Nephron (organoid): ENCODE results near the gene FBLN2.

ENCODE experiments used
- H3K27ac Mint-ChIP-seq, 3 experiments: 2 replicates each; pipeline ENCODE4 v1.8.0; 2020; ENCODE audit warnings: mixed read lengths in 3 of 3, mild to moderate bottlenecking in 2 of 3, moderate library complexity in 1 of 3
- H3K27me3 Mint-ChIP-seq: 2 replicates; pipeline ENCODE4 v1.8.0; 2021; ENCODE audit warnings: low read depth, mild to moderate bottlenecking, moderate library complexity, mixed read lengths
- H3K36me3 Mint-ChIP-seq: 2 replicates; pipeline ENCODE4 v1.8.0; 2020; ENCODE audit warnings: low read depth, mixed read lengths
- H3K4me1 Mint-ChIP-seq: 2 replicates; pipeline ENCODE4 v1.8.0; 2020; ENCODE audit warnings: mixed read lengths
- H3K4me3 Mint-ChIP-seq, 3 experiments: 2 replicates each; pipeline ENCODE4 v1.8.0; 2020; ENCODE audit warnings: mild to moderate bottlenecking in 3 of 3, mixed read lengths in 3 of 3, moderate library complexity in 2 of 3
- H3K9me3 Mint-ChIP-seq: 2 replicates; pipeline ENCODE4 v1.8.0; 2020; ENCODE audit warnings: mixed read lengths
- TF ChIP-seq, protein P1 (sequence below), 3 experiments: fragments of 200-600 bp; sonication (generic); IDR thresholded peaks; one replicate each; pipeline ENCODE4 v1.5.0; 2021; ENCODE audit warnings: antibody characterized with exemption in 3 of 3; ENCODE audit not compliant: unreplicated experiment in 3 of 3

The FBLN2 gene

DNA sequence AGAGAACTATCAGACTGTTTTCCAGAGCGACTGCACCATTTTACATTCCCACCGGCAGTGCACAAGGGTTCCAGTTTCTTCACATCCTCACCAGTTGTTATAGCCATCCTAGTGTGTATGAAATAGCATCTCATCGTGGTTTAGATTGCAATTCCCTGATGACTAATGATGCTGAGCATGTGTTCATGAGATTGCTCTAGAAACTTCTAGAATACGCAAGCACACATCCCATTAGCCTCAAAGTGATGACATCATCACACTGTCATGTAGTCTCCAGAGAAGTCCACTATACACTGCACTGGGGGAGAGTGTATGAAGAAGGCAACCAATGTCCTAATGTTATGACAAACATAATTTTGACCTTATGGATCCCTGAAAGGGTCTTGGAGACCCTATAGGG lies 30.1 kb downstream of the FBLN2 start:
- no peak overlapping the region for H3K4me3 Mint-ChIP-seq
- H3K9me3 Mint-ChIP-seq, result no peaks in the 10 kb centered on the region
- TF ChIP-seq, protein P1, sequence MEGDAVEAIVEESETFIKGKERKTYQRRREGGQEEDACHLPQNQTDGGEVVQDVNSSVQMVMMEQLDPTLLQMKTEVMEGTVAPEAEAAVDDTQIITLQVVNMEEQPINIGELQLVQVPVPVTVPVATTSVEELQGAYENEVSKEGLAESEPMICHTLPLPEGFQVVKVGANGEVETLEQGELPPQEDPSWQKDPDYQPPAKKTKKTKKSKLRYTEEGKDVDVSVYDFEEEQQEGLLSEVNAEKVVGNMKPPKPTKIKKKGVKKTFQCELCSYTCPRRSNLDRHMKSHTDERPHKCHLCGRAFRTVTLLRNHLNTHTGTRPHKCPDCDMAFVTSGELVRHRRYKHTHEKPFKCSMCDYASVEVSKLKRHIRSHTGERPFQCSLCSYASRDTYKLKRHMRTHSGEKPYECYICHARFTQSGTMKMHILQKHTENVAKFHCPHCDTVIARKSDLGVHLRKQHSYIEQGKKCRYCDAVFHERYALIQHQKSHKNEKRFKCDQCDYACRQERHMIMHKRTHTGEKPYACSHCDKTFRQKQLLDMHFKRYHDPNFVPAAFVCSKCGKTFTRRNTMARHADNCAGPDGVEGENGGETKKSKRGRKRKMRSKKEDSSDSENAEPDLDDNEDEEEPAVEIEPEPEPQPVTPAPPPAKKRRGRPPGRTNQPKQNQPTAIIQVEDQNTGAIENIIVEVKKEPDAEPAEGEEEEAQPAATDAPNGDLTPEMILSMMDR (IDR thresholded peaks at IDR 0.05; ENCODE audit: unreplicated experiment in 3 of 3), result no peak
- H3K4me1 Mint-ChIP-seq, result peaks cover 18% of the 10 kb centered on the region
- no peaks in the 10 kb centered on the region for H3K36me3 Mint-ChIP-seq
- H3K27ac Mint-ChIP-seq, result no peak overlapping the region
- H3K27me3 Mint-ChIP-seq, result peaks cover 17% of the 10 kb centered on the region

DNA sequence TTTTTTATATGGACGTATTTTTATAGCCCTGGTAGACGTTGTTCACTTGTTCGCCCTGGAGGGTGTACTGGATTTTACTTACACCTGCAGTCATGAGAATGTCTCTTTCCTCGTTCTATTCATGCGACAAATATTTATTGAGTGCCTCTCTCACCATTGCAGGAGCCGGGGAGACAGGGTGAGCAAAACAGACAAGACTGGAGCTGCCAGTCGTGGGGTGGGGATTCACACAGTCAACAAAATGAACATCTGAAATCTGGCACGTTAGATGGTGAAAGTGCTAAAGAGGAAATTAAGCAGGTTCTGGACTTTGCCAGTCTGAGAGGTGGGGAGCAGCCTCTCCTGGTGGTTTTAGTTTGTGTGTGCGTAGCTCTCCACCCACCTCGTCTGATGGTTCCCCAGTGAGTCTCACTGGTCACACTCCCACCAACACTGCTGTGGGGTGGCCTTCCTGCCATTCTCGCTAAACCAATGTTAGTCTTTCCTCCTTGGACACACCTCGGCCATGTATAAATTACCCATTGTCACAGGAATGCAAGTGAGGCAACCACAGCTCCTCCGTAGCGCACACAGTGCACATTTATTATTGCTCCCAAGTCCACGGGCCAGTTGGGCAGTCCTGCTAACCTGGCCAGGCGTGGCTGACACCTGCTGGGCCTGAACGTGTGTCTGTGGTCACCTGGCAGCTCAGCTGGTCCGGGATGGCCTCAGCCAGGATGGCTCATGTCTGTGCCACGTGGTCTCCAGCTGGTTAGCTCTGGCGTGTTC lies 31.5 kb downstream of the FBLN2 start:
- H3K27ac Mint-ChIP-seq, result no peak overlapping the region

DNA sequence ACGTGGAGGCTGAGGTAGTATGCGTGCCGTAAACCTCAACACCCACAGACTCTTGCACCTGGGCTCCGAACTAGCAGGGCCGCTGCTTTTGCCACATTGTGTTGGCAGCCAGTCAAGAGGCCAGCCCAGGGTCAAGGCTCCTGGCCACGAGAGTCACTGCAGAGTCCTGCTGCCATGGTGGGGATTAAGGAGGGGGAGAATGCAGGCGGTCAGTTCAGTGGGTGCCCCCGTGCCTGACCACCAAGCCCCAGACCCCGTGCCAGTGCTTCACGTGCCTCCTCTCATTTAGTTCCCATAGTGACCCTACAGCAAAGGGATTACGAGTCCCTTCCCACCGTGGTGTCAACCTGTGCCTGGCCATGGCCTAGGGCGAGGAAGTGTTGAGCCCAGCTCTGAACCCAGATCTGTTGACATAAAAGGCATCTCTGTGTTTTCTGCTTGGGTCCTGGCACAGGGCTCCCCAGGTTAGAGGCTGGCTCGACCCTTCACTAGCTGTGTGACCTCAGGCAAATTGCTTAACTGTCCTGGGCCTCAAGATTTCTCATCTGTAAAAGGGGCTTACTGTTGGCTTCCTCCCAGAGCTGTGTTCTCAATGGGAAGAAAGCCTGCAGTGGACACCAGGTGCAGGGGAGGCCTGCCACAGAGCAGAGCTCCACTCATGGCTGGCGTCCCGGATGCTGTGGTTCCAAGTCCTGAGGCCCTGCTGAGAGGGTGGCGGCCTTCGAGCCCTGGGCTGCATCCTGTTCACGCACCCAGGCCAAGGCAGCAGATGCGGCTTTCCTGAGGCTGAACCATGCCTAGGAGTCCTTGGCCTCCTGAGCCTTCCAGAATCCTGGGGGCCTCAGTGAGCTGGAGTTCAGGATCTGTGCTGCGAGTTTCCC lies 32.8 kb downstream of the FBLN2 start:
- no peaks in the 10 kb centered on the region for H3K4me1 Mint-ChIP-seq
- no peaks in the 10 kb centered on the region for H3K9me3 Mint-ChIP-seq
- H3K27me3 Mint-ChIP-seq, result peaks cover 13% of the 10 kb centered on the region
- H3K4me3 Mint-ChIP-seq, result no peak overlapping the region
- no peak overlapping the region for H3K27ac Mint-ChIP-seq
- TF ChIP-seq, protein P1 (IDR thresholded peaks at IDR 0.05; ENCODE audit: unreplicated experiment in 3 of 3), result no peak
- no peaks in the 10 kb centered on the region for H3K36me3 Mint-ChIP-seq

More for the DNA sequence above, 31.5 kb downstream of the FBLN2 start:
- TF ChIP-seq, protein P1 (IDR thresholded peaks at IDR 0.05; ENCODE audit: unreplicated experiment in 3 of 3), result no peak
- H3K36me3 Mint-ChIP-seq, result no peaks in the 10 kb centered on the region
- H3K9me3 Mint-ChIP-seq, result no peaks in the 10 kb centered on the region
- no peak overlapping the region for H3K4me3 Mint-ChIP-seq
- peaks cover 13% of the 10 kb centered on the region for H3K27me3 Mint-ChIP-seq
- H3K4me1 Mint-ChIP-seq, result peaks cover 5% of the 10 kb centered on the region

DNA sequence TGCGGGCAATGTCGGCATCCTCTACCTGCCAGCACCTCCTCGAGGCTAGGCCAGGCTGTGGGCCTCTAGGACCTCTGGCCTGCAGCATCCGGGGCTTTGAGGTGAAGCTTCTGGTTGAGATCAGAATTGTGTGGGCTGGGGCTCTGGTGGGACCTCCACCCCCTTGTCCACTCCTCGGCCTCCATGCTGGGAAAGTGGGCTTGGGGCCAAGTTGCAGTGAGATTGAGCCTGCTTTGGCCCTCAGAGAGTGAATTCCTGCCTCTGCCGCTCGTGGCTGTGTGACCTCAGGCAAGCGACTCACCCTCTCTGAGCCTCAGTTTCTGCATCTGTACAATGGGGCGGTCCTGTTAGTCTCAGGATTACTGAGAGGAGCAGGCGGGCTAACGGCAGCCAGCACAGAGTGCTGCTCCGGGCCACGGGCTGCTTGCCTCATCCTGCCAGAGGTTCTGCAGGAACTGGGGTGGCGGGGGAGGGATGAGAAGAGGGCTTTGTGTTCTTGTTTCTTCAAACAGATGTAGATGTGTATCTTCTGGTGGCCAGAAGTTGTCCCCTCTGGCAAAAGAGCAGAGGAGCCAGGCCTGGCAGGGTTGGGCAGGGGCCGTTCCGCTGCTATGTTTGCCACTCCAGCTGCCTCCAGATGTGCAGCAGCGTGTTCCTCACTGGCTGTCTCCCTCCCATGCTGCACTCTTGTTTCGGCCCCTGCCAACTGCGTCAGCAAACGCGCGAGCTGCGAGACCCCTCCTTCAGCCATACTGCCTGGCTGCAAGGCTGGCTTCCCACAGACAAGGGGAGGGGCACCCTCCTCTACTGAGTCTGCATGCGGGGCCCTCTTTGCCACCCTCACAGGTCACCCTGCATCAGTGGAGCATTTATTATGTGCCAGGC lies 33.7 kb downstream of the FBLN2 start:
- peaks cover 13% of the 10 kb centered on the region for H3K27me3 Mint-ChIP-seq
- H3K27ac Mint-ChIP-seq, result no peak overlapping the region
- H3K9me3 Mint-ChIP-seq, result no peaks in the 10 kb centered on the region
- H3K36me3 Mint-ChIP-seq, result no peaks in the 10 kb centered on the region
- TF ChIP-seq, protein P1 (IDR thresholded peaks at IDR 0.05; ENCODE audit: unreplicated experiment in 3 of 3), result no peak
- no peak overlapping the region for H3K4me3 Mint-ChIP-seq
- H3K4me1 Mint-ChIP-seq, result no peaks in the 10 kb centered on the region

DNA sequence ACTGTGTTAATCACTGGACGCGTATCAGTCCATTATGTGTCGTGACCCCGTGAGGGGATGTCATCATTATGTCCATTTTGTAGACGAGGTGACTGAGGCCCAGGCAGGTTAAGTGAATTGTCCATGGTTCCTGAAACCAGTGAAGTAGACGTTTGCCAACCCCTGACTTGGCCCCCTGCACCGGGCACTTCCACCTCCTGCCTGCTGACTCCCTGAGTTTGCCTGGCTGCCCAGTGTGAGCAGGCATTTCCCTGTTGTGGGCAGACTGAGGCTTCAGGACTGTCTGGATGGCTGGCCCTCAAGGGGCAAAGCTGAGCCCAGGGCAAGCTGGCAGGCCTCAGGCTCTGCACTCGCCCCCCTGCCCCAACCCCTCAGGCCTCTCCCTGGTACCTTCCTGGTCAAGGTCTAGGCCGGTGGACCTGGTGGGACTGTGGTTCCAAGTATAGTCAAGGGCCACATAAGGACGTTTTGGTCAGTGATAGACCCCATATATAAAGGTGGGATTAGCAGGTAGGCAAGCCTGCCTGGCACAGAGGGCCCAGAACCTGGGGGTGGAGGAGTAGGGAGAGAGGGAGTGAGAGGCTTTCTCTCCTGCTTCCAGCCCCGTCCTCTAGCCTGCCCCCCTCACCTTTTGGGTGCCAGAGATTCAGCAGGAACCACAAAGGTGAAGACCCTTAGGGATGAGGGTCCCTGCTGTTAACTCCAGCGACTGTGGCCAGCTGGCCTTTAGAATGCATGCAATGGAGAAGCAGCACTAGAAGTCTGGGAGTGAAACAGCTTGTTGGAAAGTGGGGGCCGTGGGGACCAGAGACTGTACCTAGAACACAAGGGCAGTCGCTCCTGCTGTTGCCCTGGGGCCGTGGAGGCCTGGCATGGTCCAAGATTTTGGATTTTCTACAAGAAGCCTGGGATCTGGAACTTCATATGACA lies 34.6 kb downstream of the FBLN2 start:
- no peak overlapping the region for H3K27ac Mint-ChIP-seq
- H3K36me3 Mint-ChIP-seq, result no peaks in the 10 kb centered on the region
- TF ChIP-seq, protein P1 (IDR thresholded peaks at IDR 0.05; ENCODE audit: unreplicated experiment in 3 of 3), result no peak
- H3K9me3 Mint-ChIP-seq, result no peaks in the 10 kb centered on the region
- H3K27me3 Mint-ChIP-seq, result peaks cover 8% of the 10 kb centered on the region
- H3K4me3 Mint-ChIP-seq, result no peak overlapping the region
- H3K4me1 Mint-ChIP-seq, result no peaks in the 10 kb centered on the region
